Breast epithelium (tissue), 3 donors: ENCODE measurements around the gene MFSD6.

ENCODE experiments used
- CTCF ChIP-seq, 3 donors: fragments of 450-650 bp; IDR thresholded peaks; one replicate each; pipeline ENCODE4 v1.5.1; 2016 to 2017; ENCODE audit warnings: antibody characterized with exemption in 3 of 3, mild to moderate bottlenecking in 3 of 3, moderate library complexity in 3 of 3
- POLR2A ChIP-seq: fragments of 450-650 bp; IDR thresholded peaks from one replicate; pipeline ENCODE4 v1.6.1; 2016; ENCODE audit warnings: antibody characterized with exemption, mild to moderate bottlenecking, moderate library complexity
- POLR2AphosphoS5 ChIP-seq, 3 donors: sonication (generic); formaldehyde crosslinking; IDR thresholded peaks; one replicate each; pipeline ENCODE4 v1.6.1; 2017; ENCODE audit warnings: antibody characterized with exemption in 3 of 3

GRCh38 chr2:190501702-190502407 lies 93.7 kb downstream of the MFSD6 start:
- TF ChIP-seq CTCF (IDR thresholded peaks at IDR 0.05) = no peak
- TF ChIP-seq POLR2A = no peak
- no peak for TF ChIP-seq POLR2AphosphoS5 (IDR thresholded peaks at IDR 0.05)
